GM10266 (cell line): Measurements from ENCODE around the gene APOBEC3B.
"Not testable (repeated sequence)": the region's sequence is repeated elsewhere in the genome, so short reads cannot be mapped to it uniquely, and the experiment has no call there.

Source experiments
- DNase-seq: peaks from one replicate; pipeline ENCODE4 v3.0.0; 2012; ENCODE audit errors: extremely low spot score
- TF ChIP-seq, protein P1 (sequence below): IDR thresholded peaks from 2 replicates; pipeline ENCODE4 v1.5.1; 2012; ENCODE audit warnings: mild to moderate bottlenecking, low read depth; ENCODE audit not compliant: control insufficient read depth, insufficient read depth; ENCODE audit errors: missing control alignments

Gene APOBEC3B

GRCh38 chr22:39013942-39014722 is 32.0 kb downstream of the APOBEC3B start, which contains the start of gene APOBEC3C:
Gene APOBEC3C (plus strand): TSS chr22:39014257. CDS start chr22:39014363, 106 bp downstream.
- TF ChIP-seq, protein P1, sequence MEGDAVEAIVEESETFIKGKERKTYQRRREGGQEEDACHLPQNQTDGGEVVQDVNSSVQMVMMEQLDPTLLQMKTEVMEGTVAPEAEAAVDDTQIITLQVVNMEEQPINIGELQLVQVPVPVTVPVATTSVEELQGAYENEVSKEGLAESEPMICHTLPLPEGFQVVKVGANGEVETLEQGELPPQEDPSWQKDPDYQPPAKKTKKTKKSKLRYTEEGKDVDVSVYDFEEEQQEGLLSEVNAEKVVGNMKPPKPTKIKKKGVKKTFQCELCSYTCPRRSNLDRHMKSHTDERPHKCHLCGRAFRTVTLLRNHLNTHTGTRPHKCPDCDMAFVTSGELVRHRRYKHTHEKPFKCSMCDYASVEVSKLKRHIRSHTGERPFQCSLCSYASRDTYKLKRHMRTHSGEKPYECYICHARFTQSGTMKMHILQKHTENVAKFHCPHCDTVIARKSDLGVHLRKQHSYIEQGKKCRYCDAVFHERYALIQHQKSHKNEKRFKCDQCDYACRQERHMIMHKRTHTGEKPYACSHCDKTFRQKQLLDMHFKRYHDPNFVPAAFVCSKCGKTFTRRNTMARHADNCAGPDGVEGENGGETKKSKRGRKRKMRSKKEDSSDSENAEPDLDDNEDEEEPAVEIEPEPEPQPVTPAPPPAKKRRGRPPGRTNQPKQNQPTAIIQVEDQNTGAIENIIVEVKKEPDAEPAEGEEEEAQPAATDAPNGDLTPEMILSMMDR, result peak; percentile 43
- peak; percentile 83 for DNase-seq

GRCh38 chr22:39014723-39015121 is 32.6 kb downstream of the APOBEC3B start:
- DNase-seq, result not testable (repeated sequence)

DNA sequence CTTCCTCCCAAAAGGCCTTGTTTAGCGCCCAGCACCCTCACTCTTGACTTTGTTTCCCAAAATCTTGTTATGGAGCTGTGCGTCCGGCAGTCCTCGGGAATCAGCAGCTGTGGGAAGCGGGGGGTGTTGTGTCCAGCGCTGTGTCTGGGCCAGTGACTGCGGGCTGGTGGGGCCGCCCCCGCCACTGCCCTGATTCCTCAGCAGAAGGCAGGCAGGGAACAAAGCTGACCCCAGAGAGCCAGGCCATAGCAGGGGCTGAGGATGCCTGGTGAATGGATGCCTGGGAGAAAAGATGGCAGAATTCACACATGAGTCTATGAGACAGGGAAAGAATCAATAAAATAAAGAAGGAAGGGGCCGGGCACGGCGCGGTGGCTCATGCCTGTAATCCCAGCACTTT is 34.4 kb downstream of the APOBEC3B start:
- no peak for DNase-seq
- TF ChIP-seq, protein P1, result no peak

GRCh38 chr22:39017596-39018365 is 35.6 kb downstream of the APOBEC3B start:
- TF ChIP-seq, protein P1, result no peak
- DNase-seq, result no peak

GRCh38 chr22:39020021-39020651 is 38.0 kb downstream of the APOBEC3B start:
- not testable (repeated sequence) for DNase-seq

GRCh38 chr22:39021552-39022250 is 39.6 kb downstream of the APOBEC3B start:
- TF ChIP-seq, protein P1, result no peak
- DNase-seq, result peak; percentile 20

- TF ChIP-seq, protein P1, result no peak
- no peak for DNase-seq
Observed at GRCh38 chr22:39024519-39025308, 42.6 kb downstream of the APOBEC3B start.
